Bone marrow (tissue), 2 donors: Measurements from ENCODE around the gene SYNPO.

Experiments used
- DNase-seq, 2 donors: peaks; one replicate each; lab custom pipeline; 2025; lab: John Stamatoyannopoulos, UW

Gene SYNPO

GRCh38 chr5:150640311-150641005 lies at the start of gene SYNPO:
Gene SYNPO (plus strand): TSS chr5:150640660. CDS start chr5:150648276, 7,616 bp downstream.
- DNase-seq: peak in 1 of 2 donors; percentile 46

DNA sequence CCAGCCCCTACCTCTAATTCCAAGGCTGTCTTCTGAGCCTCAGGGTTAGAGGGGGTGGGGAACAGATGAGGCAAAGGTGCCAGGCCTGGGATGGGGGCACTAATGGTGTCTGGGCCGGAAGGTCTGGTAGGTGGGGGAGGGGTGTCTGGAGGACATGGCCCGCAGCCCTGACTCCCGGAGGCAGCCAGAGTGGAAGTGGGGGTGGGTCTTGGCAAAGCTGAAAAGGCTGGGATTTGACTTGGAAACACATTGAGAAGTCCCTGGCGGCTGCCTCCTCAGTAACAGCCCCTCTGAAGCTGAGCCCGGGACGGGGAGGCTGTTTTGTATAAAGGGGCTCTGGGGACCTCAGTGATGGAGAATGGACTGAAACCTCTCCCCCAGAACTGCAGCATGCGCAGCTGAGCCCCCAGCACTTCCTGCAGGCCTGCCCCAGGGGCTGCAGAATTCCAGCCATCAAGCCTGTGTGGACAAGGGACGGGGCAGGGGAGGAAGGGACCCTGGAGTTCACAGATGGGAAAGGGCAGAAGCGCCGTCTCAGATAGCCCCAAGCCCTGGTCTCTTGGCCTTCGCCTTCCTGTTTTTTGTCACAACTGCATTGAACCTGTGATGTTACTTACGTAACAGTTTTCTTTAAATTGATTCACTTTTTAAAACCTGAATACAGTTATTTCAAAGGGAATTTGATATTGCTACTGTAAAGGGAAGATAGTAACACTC lies 49.3 kb upstream of the SYNPO start:
- DNase-seq: no peak

GRCh38 chr5:150593593-150593992 lies 46.9 kb upstream of the SYNPO start:
- DNase-seq: no peak

GRCh38 chr5:150593996-150594395 lies 46.5 kb upstream of the SYNPO start:
- DNase-seq: no peak

- DNase-seq: no peak
Observed at GRCh38 chr5:150595466-150596031, 44.9 kb upstream of the SYNPO start.

DNA sequence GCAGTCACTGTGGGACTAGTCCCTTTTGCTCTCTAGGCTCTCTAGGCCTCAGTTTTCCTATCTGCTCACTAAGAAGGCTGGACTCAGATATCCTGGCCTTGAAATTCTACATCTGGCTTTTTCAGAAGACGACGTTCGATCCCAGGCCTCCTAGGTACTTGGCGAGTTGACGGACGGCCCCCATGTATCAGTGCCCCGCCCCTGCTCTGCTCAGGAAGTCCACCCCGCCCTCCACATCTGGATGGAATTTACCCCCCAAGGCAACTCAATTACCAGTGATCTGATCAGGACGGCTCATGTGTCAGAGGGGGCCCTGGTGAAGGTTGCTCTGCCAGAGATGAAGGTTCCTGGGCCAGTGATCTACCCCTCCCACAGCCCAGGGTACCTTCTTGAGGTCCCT lies 44.1 kb upstream of the SYNPO start:
- no peak for DNase-seq

GRCh38 chr5:150596826-150597225 lies 43.6 kb upstream of the SYNPO start:
- DNase-seq: no peak

DNA sequence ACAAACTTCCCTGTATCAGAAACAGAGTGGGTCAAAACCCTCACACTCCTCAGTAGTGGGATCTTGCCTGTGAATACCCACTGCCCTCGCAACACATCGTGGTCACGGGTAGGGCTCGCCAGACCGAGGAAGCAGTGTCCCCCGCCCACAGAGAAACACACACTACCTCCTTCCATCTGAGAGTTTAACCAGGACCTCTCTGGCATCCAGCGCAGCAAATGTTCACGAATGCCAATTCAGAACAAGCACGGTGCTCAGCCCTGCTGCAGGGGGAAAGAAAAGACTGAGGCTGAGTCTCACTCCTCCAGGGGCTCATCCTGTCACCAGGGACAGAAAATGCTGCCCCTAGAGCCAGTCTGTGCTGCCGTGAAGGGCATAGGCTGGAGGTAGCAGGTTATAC lies 42.5 kb upstream of the SYNPO start:
- DNase-seq: no peak

- no peak for DNase-seq
Observed at GRCh38 chr5:150598821-150599273, 41.6 kb upstream of the SYNPO start.

DNA sequence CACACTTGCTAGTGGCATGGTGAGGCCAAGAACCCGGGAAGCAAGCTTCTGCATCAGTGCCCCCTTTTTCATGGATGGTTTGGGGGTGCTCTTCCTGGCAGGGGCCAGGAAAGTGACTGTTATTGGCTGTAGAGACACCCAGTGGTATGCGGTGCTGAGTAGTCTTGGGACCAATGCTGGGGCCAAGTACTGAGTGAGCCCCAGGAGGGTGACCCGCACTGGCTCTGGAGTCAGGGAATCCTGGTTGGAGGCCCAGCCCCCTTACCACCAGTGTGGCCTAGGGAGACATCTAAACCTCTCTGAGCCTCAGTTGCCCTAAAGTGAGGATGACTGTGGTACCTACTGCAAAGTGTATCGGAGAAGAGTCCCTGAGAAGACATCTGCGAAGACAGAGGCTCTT lies 41.2 kb upstream of the SYNPO start:
- DNase-seq: no peak

DNA sequence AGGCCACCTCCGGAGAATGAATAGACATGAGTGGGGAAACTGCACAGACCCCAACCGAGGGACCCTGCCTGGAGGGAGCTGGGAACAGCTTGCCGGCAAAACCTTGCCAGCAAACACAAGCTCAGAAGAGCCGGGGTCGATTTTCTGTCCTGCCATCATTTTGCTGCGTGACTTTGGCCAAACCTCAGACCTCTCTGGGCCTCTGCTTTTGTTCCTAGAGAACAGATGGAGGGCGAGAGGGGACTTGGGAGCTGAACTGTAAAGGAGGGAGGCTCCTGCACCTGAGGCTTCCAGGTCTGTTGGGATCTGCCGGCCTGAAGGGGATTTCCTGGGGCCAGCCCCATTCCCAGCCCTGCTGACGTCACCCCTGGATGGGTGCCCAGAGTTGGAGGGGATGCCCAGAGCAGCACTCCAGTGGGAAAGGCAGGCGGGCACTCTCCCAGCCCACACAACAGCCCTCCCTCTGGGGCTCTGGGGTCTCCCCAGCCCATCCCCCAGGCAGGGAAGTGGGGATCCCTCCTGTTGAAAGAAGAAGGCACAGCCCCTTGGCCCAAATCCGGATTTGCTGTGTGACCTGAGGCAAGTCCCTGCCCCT lies 40.4 kb upstream of the SYNPO start:
- no peak for DNase-seq

- DNase-seq: no peak
Observed at GRCh38 chr5:150600616-150601490, 39.6 kb upstream of the SYNPO start.

DNA sequence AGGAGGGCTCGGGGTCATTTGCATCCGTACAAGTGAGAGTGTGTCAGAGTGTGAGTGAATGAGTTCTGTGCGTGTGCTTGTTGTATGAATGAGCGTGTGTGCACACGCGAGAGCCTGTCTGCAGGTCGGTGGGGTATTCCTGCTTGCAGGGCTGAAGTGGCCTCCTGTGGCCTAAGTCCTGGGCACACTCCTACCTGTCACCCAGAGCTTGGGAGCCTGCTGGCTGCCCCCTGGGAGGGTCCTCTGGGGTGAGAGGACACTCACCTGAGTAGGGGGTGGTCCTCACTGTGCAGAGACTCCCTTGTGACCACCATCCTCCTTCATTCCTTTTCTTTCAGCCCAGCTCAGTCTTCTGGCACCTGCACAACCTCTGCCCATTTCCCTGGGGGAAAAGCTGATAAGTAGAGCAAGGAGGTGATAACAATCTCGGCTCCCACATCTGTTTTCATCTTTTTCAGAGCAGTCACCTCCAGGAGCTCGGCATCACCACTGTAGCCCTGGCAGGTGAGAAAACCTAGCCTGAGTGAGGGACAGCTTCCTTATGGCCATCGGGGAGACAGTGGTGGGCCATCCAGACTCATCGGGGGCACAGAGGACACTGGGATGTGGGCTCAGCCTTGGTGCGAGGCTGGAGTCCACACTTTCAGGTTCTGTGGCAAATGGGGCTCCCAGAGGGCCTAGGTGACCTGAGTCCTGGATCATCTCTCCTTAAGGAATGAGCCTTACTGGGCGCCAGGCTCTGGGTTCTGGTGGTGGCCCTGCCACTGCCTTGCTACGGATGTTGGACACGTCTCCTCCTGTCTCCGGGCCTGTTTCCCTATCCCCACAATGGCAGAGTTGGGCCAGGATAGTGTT lies 38.7 kb upstream of the SYNPO start:
- no peak for DNase-seq

- DNase-seq: no peak
Observed at GRCh38 chr5:150603052-150603451, 37.4 kb upstream of the SYNPO start.

DNA sequence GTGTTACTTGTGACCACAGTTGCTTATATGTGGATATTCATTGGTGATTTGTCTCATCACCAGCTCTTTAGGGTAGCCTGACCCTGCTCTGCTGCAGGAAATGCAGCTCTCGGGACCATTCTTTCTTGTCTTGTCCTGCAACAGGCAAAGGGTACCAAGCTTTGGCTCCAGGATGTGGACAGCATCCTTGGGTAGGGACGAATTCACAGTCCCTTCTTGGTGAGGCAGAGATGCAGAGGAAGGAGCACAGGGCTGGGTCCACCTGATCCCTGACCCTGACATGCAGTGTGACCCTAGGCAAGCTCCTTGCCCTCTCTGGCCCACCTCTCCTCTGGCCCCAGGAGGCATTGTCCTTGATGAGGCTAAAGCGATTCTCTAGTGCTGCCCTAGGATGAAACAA lies 37.0 kb upstream of the SYNPO start:
- DNase-seq: no peak

DNA sequence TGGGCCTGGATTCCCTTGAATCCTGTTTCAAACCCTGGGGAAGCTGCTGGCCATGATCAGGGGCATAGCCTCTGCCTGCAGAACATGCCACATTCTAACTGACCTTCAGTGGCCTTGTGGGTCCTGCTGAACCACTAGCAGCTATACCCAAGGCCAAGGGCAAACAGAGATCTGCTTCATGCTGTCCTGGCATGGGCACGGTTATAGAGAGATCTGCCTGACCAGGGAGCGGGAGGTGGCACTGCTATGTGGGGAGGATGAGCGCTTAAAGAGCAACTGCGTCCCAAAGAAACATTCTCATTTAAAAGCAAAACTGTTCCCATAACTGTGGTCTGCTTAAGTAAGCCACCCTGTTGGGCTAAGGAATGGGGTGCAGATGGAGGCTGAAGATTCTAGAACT lies 36.5 kb upstream of the SYNPO start:
- no peak for DNase-seq

DNA sequence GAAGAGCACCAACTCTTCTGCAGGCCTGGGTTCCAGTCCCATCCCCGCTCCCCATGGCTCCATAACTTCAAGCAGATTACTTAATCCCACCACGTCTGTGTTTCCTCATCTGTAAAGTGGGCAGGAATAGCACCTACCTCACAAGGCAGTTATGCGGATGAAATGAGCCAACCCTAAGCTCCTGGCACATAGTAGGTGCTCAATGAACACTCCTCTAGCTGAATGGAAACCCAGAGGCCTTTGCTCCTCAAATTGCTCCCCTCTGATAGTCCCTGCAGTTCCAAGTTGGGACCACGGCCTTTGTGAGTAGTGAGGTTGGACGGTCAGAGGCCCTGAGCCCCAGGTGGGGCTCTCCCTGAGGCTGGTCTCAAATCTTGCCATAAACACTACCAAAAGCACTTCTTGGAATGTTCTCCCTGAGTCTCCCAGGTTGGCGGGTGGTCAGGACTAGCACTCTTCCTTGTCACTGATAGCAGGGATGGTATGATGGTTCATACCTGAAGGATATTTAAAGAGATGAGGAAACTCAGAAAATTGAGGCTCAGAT lies 35.5 kb upstream of the SYNPO start:
- DNase-seq: no peak

GRCh38 chr5:150605546-150605945 lies 34.9 kb upstream of the SYNPO start:
- DNase-seq: no peak

DNA sequence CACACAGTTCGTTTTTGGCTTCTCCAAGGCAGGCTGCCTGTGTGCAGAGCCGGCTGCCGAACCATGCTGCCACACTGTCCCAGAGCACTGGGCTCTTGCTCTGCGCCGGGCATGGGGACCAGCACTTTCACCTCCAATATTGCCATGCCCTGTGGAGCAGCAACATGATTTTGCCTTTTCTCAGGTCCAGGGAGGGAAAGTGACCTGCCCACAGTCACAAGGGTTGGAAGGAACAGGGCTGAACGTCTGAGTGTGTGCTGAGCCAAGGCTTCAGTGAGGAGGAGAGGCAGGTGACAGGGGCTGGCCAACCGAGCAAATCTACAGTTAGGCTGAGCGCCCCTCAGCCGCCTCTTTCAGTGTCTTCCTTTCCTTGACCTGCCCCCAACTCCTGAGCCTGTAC lies 34.0 kb upstream of the SYNPO start:
- DNase-seq: no peak

GRCh38 chr5:150607105-150607504 lies 33.4 kb upstream of the SYNPO start:
- no peak for DNase-seq

DNA sequence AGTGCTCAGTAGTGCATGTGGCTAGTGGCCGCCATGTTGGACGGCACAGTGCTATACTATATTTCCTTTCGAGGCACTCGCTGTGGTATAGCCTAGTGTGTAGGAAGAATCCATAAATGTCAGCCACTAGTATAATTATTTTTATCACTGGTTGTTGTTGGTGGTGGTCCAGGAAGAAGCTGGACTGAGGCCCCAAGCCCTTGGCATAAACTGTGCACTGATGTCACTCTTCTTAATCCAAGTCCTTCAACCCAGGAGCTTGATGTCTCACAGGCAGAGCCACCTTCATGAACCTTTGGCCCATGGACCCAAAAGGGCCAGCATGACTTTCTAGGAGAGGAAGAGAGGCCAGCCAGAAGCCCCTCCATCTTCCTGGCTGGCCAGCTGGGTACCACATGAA lies 32.5 kb upstream of the SYNPO start:
- no peak for DNase-seq
